Measurements from ENCODE around the gene TMCO4.

GRCh38 chr1:19675797-19676196 lies 123.9 kb downstream of the TMCO4 start:
- TF ChIP-seq, protein P1, sequence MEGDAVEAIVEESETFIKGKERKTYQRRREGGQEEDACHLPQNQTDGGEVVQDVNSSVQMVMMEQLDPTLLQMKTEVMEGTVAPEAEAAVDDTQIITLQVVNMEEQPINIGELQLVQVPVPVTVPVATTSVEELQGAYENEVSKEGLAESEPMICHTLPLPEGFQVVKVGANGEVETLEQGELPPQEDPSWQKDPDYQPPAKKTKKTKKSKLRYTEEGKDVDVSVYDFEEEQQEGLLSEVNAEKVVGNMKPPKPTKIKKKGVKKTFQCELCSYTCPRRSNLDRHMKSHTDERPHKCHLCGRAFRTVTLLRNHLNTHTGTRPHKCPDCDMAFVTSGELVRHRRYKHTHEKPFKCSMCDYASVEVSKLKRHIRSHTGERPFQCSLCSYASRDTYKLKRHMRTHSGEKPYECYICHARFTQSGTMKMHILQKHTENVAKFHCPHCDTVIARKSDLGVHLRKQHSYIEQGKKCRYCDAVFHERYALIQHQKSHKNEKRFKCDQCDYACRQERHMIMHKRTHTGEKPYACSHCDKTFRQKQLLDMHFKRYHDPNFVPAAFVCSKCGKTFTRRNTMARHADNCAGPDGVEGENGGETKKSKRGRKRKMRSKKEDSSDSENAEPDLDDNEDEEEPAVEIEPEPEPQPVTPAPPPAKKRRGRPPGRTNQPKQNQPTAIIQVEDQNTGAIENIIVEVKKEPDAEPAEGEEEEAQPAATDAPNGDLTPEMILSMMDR (conservative IDR thresholded peaks at IDR 0.05; ENCODE audit: low read depth, low read length) = no peak
- TF ChIP-seq EZH2 (IDR thresholded peaks at IDR 0.05; ENCODE audit: borderline replicate concordance, low read depth, low read length, poor library complexity, severe bottlenecking) = no peak

Measured in A673 (cell line).